CD4-positive, alpha-beta T cell treated with Interleukin-17A for 1 hour (primary cell): ENCODE results near the gene CEP170B.
"Not testable (repeated sequence)": the region's sequence is repeated elsewhere in the genome, so short reads cannot be mapped to it uniquely, and the experiment has no call there.

Experiments used
- DNase-seq: peaks from one replicate; pipeline ENCODE4 v3.0.0-alpha.2; 2020

The CEP170B gene

DNA sequence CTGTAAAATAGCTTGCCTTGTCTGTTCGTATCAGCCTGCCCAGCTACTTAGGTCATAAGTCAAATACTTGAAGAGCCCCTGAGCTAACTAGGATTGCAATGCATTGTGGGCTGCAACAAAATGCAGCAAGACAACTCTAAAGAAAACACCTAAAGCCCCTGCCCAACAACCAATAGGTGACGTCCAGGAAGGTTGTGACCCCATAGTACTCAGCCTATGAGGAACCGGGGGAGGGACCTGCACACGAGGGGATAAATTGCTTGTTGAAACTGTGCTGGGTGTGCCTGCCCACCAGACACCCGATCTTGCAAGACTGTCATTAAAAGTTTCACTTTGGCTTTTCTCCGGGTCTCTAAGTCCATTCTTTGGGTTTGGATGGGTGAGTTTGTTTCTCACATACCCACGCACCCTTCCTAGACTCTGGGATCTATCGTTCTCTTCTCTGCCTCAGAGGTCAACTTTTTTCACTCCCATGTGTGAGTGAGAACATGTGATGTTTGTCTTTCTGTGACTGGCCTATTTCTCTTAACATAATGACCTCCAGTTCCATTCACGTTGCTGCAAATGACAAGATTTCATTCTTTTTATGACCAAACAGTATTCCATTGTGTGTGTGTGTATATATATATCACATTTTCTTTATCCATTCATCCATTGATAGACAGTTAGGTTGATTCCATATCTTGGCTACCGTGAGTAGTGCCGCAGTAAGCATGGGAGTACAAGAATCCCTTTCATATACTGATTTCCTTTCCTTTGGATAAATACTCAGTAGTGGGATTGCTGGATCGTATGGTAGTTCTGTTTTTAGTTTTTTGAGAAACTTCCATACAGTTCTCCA lies 54.3 kb downstream of the CEP170B start:
- not testable (repeated sequence) for DNase-seq

DNA sequence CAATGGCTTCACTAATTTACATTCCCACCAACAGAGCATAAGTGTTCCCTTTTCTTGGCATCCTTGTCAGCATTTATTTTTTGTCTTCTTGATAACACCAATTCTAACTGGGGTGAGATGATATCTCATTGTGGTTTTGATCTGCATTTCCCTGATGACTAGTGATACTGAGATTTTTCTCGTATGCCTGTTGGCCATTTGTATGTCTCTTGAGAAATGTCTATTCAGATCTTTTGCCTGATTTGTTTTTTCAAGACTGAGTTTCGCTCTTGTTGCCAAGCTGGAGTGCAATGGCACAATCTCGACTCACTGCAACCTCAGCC lies 54.9 kb downstream of the CEP170B start:
- no peak for DNase-seq

DNA sequence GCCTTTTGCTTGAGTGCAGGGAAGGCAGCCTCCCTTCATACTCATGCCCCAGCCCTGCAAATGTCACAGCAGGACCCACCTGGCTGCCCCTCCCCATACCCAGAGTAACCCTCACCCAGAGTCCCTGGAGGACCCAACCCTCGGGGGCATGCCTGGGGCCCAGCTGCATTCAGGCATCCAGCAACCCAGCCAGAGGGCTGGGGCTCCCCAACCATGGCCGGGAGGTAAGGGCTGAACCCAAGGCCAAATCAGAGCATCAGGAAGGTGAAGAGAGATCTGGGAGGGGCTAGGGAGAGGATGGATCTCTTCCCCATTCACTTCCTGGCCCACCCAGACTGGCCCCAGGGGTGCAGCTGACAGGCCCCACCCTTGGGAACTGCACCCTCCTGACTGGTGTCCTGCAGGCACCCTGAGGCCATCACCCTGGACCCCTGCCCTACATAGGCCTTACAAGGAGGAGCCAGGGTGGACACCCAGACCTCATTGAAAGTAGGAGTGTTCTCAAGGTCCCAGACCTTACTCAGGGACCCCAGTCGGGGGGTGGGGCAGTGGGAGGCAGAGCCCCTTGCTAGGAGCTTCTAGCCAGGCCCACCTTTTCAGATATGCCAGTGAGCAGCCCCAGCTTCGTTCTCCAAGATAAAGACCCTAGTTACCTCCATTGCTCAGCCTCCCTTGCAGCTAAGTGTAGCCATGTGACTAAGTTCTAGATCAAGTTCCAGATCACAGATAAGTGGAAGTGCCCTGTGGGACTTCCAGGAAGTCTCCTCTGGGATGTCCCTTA lies 58.8 kb downstream of the CEP170B start:
- no peak for DNase-seq

DNA sequence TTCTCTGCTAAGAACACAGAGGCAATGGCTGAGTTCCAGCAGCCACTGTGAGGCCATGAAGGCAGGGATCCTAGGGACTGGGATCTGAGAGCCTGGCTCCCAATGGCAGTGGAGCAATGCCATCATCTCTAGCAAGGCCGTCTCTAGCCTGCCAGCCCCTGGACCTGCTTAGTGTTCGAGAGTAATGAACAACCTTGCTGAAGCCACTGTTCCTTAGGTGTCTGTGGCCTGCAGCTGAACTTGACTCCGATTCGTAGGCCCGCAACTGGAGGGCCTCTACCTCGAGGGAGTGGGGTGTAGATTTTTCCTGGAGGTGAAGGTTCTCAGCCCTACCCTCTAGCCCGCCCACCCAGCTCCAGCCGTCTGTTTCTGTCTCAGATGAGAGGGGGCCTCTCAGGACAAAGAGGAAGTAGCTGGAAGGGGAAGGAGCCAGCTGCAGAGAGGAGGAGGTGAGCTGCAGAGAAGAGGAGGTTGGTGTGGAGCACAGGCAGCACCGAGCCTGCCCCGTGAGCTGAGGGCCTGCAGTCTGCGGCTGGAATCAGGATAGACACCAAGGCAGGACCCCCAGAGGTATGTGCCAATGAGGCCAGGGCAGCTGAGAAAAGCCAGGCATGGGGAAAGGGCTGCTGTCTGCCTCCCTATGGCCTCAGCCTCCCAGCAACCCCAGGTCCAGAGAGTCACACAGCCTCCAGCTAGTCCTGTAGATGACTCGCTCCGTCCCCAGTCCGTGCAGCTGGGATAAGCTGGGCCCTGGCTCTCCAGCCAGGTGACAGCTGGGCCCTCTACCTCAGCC lies 59.5 kb downstream of the CEP170B start, which contains the start of gene PLD4:
Gene PLD4, plus strand, starts transcription at position 459 of the 793 bp plus-strand sequence. CDS start 2,262 bp downstream, outside the sequence.
- DNase-seq = no peak

DNA sequence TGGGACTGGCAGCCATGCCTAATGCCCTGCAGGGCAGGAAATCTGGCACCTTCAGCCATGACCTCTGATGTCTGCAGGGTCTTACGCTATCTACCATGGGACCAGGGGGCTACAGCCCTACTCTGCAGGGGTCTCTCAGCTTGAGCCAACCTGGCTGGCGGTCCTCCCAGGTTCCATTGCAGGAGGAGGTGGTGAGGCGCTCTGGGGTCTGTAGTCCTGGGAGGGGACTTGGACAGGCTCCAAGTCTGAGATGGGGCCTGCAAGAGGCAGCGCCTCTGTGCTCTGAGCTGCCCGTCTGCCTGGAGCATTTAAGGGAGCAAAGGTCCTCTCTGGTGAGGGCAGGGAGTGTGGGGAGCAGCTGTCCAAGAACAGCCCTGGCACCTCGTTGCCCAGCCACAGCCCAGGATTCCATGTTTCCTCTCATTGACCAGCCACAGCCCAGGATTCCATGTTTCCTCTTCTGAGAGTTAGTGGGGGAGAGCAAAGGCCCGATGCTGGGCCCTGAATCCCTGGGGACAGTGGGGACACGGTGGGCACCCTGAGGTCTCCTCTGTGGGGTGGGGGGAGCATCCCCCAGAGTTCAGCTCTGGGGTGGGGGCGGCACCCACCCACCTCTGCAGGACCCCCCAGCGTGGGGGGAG lies 60.3 kb downstream of the CEP170B start:
- DNase-seq = no peak

DNA sequence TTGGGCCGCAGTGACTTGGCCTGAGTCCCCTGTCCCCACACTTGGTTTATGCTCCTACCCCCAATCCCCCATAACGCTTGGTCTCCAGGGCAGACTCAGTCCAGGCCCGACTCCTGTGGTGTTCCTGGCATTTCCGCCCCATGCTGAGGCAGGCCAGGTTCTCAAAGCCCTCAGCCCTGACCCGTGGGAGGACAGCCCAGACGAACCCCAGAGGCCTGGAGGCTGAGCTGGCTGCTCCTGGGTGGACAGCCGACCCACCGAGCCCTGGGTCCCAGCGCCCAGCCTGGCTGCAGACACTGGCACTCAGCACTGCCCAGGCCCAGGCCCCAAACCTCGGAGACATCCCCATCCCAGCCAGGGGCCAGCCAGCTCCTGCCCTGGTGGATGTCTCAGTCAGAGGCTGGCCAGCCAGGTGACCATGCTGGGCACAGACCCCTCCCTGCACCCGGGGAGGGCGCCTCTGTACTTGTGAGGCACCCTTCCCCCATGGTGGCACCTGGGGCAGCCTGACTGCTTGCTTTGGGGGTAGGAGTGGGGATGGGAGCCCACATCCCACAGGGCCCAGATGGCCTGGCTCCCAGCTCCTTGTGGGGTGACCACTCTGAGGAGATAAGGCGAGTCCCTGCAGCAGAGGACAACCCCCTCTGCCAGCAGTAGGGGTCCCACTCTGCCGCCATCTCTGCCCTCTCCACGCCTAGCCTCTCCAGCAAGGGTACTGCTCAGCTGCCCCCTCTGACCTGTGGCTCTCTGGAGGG lies 61.0 kb downstream of the CEP170B start:
- no peak for DNase-seq

DNA sequence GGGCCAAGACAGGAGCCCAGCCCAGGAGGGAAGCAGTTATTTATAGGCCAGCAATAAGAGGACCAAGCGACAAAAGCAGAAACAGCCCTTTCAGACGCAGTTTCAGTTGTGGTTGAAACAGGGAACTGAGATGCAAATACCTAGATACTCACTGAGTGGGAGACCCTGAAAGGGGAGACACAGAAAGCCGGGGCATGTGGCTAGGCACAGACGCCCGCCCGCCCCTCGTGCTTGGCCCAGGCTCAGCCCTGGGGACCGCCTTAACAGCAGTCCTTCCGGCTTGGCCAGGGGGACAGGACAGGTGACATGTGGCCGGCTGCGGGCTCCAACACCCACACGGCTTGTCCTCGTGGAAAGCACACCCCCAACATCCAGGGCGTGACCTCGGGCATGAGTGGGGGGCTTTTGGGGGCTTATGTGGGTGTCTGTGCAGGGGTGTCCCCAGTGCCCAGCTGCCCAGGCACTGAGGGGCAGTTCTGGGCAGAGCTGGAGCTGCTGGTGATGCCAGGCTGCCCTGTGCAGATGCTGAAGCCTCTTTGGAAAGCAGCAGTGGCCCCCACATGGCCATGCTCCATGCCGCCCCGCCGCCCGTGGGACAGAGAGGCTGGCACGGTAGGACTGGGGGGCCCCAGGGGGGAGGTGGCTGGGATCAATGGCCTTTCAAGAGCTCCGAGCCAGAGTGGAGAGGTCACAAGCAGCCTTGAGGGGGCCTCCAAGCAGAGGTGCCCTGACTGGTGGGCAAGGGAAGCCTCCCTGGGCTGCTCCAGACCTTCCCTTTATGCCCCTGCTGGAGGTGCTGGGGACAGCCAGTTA lies 61.8 kb downstream of the CEP170B start:
- peak; percentile 10 for DNase-seq

DNA sequence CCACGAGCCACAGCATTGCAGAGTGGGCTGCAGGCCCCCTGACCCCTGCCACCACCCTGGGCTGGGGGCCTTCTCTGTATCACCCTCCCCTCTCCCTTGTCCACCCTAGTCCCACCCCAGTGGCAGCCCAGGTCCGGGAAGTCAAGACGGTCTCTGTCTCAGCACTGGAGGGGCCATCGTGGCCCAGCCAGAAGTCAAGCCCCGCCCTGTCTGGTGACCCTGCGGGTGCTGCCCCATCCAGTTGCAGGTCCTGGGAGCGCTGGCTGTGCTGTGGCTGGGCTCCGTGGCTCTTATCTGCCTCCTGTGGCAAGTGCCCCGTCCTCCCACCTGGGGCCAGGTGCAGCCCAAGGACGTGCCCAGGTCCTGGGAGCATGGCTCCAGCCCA lies 62.4 kb downstream of the CEP170B start:
- DNase-seq = no peak

DNA sequence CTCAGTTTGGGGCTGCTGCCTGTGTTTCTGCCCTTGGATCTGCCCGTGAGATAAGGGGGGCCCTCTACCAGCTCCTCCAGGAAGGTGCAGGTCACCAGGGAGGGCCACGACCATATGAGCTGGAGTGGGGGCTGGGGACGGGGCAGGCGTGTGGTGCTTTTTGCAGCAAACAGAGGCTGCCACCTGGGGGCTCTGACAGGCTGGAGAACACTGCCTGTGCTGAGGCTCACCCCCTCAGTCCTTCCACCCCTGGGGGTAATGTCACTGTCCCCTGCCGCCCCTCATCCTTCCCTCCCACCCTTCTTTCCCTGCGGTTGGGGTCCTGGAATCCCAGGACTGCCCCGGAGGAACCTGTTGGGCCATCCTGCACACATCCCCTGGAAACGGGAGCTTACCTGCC lies 62.8 kb downstream of the CEP170B start:
- DNase-seq = no peak

DNA sequence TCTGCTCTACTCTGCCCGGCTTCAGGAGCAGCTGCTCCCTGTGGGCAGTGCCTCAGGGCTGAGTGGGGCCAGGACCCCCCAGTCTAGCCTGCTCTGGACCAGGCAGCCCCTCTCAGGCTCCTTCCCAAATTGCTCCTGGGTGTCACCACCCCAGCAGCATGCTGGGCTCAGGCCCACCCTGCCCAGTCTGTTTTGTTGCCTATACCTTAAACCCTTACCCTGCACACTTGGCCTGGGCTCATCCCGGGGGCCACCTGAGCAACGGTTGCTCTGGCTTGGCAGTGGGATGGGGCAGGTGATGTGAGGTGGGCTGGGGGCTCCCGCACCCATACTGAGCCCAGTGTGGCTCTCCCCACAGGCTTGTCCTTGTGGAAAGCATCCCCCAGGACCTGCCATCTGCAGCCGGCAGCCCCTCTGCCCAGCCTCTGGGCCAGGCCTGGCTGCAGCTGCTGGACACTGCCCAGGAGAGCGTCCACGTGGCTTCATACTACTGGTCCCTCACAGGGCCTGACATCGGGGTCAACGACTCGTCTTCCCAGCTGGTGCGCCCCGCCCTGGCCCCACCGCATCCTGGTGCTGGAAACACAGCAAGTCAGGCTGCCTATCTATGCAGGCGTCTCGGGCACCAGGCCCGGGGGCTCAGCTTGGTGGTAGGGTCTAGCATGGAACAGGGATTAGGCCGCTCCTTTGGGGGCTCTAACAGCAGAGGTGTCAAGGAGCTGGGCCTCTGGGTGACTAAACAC lies 63.5 kb downstream of the CEP170B start:
- DNase-seq = no peak

DNA sequence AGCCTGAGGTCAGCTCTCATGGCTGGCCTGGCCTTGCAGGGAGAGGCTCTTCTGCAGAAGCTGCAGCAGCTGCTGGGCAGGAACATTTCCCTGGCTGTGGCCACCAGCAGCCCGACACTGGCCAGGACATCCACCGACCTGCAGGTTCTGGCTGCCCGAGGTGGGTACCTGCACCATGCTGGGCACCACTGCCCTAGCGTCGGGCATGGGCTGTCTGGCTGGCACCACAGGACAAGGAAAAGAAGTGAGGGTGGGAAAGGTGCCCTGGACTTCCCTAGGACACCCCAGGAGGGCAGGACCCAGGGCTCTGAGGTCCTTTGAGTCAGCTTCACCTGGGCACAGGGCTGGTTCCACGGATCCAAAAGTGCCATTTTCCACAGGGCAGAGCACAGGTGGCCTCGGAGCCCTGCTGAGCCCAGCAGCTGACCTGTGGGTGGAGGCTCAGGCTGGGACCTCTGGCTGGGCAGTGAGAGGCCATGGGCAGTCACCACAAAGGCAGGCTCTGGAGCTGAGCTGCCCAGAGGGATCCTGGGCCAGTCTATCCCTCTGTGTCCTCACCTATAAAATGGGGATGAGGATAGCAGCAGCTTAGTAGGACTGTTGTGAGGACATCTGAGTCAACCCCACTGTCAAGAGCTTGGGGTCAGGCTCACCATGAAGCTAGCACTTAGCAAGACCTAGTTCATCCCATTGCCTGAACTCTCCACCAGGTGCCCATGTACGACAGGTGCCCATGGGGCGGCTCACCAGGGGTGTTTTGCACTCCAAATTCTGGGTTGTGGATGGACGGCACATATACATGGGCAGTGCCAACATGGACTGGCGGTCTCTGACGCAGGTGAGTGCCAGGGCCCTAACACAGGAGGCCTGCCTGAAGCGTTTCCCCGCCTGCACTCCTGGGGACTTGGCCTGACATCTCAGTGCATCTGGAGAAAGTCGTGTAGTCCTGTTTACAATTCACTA lies 64.5 kb downstream of the CEP170B start:
- DNase-seq = no peak

DNA sequence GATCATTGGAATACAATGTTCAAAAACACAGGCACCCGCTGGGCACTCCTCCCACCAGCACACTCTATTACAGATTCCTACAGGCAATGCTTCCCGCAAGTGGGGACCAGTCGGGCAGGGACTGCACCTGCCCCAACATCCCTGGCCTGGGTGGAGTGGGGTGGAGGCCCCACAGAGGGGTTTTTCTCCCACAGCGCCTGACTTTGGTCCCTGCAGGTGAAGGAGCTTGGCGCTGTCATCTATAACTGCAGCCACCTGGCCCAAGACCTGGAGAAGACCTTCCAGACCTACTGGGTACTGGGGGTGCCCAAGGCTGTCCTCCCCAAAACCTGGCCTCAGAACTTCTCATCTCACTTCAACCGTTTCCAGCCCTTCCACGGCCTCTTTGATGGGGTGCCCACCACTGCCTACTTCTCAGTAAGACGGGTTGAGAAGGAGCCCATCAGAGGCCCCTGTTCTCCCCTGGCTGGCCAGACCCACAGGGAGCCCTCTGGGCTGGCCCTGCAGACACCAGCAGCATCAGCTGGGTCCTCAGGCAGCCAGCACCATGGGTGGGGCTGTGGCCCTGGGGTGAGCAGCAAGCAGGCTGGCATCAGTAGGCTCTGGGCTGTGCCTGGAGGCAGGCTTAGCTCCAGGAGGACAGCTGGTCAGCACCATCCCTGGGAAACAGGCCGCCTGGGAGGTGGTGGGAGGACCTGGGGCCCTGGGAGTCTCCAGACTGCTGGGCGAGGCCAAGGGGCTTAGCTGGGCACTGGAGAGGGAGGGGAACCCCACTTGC lies 65.6 kb downstream of the CEP170B start:
- no peak for DNase-seq

DNA sequence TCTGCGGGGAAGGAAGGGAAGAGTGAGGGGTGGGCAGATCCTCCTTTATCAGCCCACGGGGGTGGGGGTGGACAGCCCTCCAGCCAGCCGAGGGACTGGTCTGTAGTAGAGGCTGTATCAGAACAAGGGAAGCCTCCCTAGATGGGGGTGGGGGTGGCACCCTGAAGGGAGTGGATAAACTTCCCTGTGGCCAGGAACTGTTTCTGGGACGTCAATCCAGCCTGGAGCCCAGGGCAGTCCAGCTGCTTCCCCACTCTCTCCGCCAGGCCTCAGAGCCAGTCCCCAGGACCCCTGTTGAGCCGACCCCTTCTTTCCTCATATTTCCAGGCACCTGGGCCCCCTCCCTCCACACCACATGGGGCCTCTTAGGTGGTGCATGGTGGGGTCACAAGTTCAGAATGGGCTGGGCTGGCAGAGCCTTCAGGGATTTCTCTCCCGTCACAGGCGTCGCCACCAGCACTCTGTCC lies 66.3 kb downstream of the CEP170B start:
- no peak for DNase-seq

DNA sequence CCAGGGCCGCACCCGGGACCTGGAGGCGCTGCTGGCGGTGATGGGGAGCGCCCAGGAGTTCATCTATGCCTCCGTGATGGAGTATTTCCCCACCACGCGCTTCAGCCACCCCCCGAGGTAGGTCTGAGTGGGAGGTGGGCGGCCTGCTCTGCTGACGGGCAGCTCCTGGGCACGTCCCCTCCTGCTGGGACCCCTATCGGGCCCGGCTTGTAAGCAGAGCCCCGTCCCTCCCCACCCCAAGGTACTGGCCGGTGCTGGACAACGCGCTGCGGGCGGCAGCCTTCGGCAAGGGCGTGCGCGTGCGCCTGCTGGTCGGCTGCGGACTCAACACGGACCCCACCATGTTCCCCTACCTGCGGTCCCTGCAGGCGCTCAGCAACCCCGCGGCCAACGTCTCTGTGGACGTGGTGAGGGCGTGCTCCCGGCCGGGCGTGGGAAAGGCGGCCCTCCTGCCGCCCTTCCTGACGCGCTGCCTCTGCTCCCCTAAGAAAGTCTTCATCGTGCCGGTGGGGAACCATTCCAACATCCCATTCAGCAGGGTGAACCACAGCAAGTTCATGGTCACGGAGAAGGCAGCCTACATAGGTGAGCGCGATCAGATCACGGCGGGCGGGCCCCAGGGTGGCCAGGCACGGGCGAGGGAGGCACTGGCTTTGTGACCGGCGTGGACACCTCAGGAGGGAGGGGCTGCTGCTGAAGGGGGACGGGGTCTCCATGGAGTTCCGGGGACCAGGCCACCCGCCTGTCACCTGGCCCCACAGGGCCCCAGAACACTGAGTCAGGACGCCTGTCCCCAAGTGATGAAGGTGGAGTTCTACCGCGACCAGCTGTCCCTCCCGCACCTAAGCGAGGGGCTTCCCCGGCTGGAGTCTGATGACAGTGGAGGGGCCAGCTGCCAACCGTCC lies 67.0 kb downstream of the CEP170B start:
- no peak for DNase-seq

DNA sequence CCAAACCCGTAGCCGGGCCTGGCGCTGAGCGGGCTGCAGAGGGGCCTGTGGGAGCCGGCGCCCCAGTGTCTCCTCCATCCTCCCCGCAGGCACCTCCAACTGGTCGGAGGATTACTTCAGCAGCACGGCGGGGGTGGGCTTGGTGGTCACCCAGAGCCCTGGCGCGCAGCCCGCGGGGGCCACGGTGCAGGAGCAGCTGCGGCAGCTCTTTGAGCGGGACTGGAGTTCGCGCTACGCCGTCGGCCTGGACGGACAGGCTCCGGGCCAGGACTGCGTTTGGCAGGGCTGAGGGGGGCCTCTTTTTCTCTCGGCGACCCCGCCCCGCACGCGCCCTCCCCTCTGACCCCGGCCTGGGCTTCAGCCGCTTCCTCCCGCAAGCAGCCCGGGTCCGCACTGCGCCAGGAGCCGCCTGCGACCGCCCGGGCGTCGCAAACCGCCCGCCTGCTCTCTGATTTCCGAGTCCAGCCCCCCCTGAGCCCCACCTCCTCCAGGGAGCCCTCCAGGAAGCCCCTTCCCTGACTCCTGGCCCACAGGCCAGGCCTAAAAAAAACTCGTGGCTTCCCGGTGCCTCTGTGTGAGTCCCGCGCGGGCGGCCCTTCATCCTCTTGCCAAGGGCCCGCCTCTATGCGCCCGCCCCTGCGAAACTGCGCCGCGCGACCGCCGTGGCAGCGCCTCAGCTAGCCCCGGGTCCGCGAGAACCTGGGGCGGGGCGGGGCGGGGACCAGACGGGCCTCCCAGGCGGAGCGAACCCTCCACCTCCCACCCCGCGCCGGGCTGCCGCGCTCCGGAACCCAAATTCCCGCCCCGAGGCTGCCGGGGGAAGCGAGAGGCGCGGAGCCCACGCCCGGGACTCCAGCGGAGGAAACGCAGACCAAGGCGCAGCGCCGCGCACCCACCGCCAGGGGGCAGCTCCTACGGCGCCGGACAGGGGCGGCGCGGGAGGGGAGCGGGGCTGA lies 67.9 kb downstream of the CEP170B start:
- peak; percentile 83 for DNase-seq
